Upper lobe of right lung (tissue), 1 donor: Measurements from ENCODE around the gene HCN3. TPM values are rescaled to one million over a fixed set of nuclear protein-coding genes. Genes with fewer than 3 reads are reported as not detected.

Experiments used
- ATAC-seq: fragments of 200-7000 bp; cut with Tn5 transposase; one replicate; pipeline ENCODE4 v1.9.1; 2020; ENCODE audit warnings: mild to moderate bottlenecking, moderate library complexity
- DNase-seq: peaks from one replicate; pipeline ENCODE4 v3.0.0-alpha.2; 2020
- H3K27ac ChIP-seq: fragments of 200-600 bp; one replicate; pipeline ENCODE4 v1.8.0; 2022
- H3K27me3 ChIP-seq: fragments of 200-600 bp; one replicate; pipeline ENCODE4 v1.8.0; 2022; ENCODE audit warnings: mild to moderate bottlenecking
- H3K36me3 ChIP-seq: fragments of 200-600 bp; one replicate; pipeline ENCODE4 v1.8.0; 2022
- H3K4me1 ChIP-seq: fragments of 200-600 bp; one replicate; pipeline ENCODE4 v1.8.0; 2022
- H3K4me3 ChIP-seq: fragments of 200-600 bp; one replicate; pipeline ENCODE4 v1.8.0; 2022; ENCODE audit warnings: mild to moderate bottlenecking
- H3K9me3 ChIP-seq: fragments of 200-600 bp; one replicate; pipeline ENCODE4 v1.8.0; 2022
- CTCF ChIP-seq: fragments of 200-600 bp; IDR thresholded peaks from one replicate; pipeline ENCODE4 v1.8.0; 2022; ENCODE audit warnings: antibody characterized with exemption
- intact Hi-C: fragments of 100-400 bp; cut with DNase I; formaldehyde crosslinking; loops from one replicate; pipeline ENCODE4 v1.11.0; 2022
- total RNA-seq: library from RNA; stranded (reverse); fragmentation: NEBNext Ultra II Directional; extraction: Animal tissue kit (Norgen Biotek cat#: 25700); gene quantifications from one replicate; pipeline ENCODE4 v1.2.1, GENCODE V29; 2021
- donor health status: DM: no; HTN: yes; CAD: no; lungs with severe emphysema.

HCN3 gene
- total RNA-seq, 1 donor from 2014 or later = 2.6 TPM

GRCh38 chr1:155267373-155267772 lies 9.9 kb upstream of the HCN3 start:
- no peak for ATAC-seq
- no peak overlapping the region for H3K4me3 ChIP-seq

GRCh38 chr1:155268630-155269029 lies 8.6 kb upstream of the HCN3 start:
- H3K4me3 ChIP-seq = no peak overlapping the region
- H3K9me3 ChIP-seq = no peaks in the 10 kb centered on the region
- no peak overlapping the region for H3K27ac ChIP-seq
- no peaks in the 10 kb centered on the region for H3K27me3 ChIP-seq
- H3K36me3 ChIP-seq = peaks cover 79% of the 10 kb centered on the region
- ATAC-seq (no peak), DNase-seq (no peak)
- TF ChIP-seq CTCF = no peak
- intact Hi-C loops = no loop called here
- peaks cover 11% of the 10 kb centered on the region for H3K4me1 ChIP-seq

More at GRCh38 chr1:155267373-155267772, 9.9 kb upstream of the HCN3 start:
- H3K27me3 ChIP-seq = no peaks in the 10 kb centered on the region
- H3K4me1 ChIP-seq = peaks cover 14% of the 10 kb centered on the region
- peaks cover 88% of the 10 kb centered on the region for H3K36me3 ChIP-seq
- no peak overlapping the region for H3K27ac ChIP-seq
- DNase-seq = no peak
- intact Hi-C loops = no loop called here
- TF ChIP-seq CTCF = no peak
- H3K9me3 ChIP-seq = no peaks in the 10 kb centered on the region

- no peaks in the 10 kb centered on the region for H3K9me3 ChIP-seq
- no peaks in the 10 kb centered on the region for H3K27me3 ChIP-seq
- intact Hi-C loops = no loop called here
- H3K36me3 ChIP-seq = peaks cover 71% of the 10 kb centered on the region
- ATAC-seq (no peak), DNase-seq (no peak)
- H3K4me3 ChIP-seq = no peak overlapping the region
- no peak overlapping the region for H3K27ac ChIP-seq
- peaks cover 15% of the 10 kb centered on the region for H3K4me1 ChIP-seq
- no peak for TF ChIP-seq CTCF
Measured at GRCh38 chr1:155269381-155269780, 7.9 kb upstream of the HCN3 start.

- peak overlapping the region; percentile 90 for H3K27ac ChIP-seq
- peak overlapping the region; percentile 68 for H3K4me3 ChIP-seq
- intact Hi-C loops = no loop called here
- no peaks in the 10 kb centered on the region for H3K27me3 ChIP-seq
- TF ChIP-seq CTCF = no peak
- DNase-seq (no peak), ATAC-seq (peak; percentile 60)
- H3K9me3 ChIP-seq = no peaks in the 10 kb centered on the region
- peaks cover 20% of the 10 kb centered on the region for H3K4me1 ChIP-seq
- peaks cover 38% of the 10 kb centered on the region for H3K36me3 ChIP-seq
Measured at GRCh38 chr1:155272466-155273342, 4.6 kb upstream of the HCN3 start.

- peak; percentile 93 for ATAC-seq
- Histone ChIP-seq H3K4me1 (peaks cover 27% of the 10 kb centered on the region), H3K9me3 (no peaks in the 10 kb centered on the region), H3K36me3 (peaks cover 29% of the 10 kb centered on the region), H3K27me3 (no peaks in the 10 kb centered on the region), H3K4me3 (peak within 1 kb of the TSS; percentile 68), H3K27ac (peak within 1 kb of the TSS; percentile 90)
- intact Hi-C loops = no loop called here
- DNase-seq = peak; percentile 99
- TF ChIP-seq CTCF = no peak
Measured at GRCh38 chr1:155273343-155274245, 3.7 kb upstream of the HCN3 start, which contains the start of gene CLK2. Gene CLK2 (minus strand): TSS chr1:155273504. CDS start chr1:155270977, 2,527 bp downstream.
